SW 1271 (cell line): ENCODE measurements around the gene KCNJ11.

Experiments used
- DNase-seq, 2 experiments: peaks; one replicate each; lab custom pipeline; 2025; lab: John Stamatoyannopoulos, UW

Gene KCNJ11

DNA sequence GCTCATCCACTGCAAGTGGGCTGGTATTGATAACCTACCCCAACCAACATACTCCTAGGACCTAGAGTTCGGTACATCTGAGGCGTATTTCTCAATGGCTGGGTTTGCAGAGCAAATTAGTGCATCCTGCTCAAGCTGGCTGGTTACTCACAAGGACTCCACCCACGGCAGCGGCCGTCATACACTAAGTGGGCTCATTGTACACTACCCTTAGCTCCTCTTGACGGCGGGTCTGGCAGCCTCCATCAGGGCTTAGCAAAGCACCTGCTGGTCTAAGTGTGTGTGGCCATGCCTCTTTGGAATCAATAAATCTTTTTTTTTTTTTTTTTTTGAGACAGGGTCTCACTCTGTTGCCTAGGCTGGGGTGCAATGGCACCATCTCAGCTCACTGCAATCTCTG lies 20.2 kb upstream of the KCNJ11 start:
- no peak for DNase-seq

DNA sequence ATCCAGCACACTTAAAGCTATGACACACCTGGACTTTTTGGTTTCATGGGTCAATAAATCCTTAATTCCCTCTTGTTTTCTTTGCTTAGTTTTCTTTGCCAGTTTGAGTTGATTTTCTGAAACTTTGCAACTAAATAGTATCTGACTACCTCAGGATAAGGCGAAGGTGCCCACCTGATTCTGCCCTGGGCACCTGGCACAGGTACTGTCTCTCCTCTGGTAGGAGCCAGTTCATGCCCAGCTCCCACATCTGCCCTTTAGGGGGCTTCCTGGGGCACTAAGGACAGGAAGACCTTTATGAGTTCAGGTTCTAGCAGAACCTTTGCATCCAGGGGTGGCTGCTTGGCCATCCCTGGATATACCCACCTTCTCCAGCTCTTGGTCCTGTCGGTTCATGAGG lies 19.6 kb upstream of the KCNJ11 start:
- no peak for DNase-seq

DNA sequence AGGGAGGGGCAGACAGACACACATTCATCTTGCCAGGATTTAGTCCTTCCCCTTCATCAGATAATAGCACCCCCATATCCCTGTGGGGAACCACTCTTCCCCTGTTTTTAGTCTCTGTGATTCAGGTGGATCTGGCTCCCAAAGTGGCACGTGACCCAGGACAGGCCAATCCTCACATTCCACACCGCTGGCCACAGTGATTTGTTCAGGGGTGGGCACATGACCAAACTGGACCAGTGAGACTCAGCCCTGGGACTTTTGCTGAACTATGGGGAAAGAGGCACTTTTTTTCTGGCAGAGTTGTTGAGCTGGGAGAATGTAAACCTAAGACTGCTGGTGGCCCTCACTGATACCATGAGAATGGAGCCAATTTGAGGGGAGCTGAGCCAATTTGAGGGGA lies 19.1 kb upstream of the KCNJ11 start:
- no peak for DNase-seq

DNA sequence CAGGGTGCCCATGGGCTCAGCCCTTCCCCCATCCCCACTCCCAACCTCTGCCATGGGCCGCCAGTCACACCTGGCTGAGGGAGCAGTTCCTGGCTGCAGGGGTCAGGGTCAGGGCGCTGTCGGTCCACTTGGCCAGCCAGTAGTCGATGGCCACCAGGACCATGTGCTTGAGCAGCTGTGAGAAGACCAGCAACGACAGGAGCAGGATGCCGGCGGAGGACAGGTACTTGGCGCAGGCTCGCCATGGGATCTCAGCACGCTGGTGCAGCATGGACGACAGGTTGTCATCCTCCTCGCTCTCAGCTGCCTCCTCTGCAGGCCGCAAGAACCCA lies 18.3 kb upstream of the KCNJ11 start:
- DNase-seq = no peak

DNA sequence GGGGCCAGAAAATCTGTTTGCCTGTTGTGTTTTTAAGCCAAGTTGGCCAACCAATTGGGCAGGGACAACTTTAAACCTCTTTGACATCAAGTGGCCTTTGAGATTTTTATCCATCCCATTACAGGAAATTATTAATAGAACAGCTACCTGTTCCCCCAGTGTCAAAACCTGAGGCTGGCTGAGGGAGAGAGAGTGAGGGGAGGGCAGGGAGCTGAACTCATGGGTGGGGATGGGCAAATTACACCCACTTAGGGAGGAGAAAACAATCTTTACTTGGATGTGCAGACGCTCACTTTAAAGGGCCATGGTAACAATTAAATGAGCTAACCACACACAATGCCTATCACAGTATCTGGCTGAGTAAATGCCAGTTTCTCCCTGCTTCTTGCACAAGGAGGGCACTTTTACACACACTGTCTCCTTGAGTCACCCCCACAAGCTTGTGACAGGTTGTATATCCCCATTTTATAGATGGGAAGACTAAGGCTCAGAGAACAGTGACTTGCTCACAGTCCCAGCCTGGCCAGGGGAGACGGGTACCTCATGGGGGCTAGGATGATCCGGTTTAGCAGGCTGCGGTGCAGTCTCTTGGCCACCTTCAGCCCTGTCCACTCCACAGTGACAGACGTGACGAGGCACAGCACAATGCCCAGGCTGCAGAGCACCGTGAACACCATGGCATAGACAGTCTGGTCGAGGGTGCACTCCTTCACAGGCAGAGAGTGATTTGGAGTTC lies 17.8 kb upstream of the KCNJ11 start:
- no peak for DNase-seq

DNA sequence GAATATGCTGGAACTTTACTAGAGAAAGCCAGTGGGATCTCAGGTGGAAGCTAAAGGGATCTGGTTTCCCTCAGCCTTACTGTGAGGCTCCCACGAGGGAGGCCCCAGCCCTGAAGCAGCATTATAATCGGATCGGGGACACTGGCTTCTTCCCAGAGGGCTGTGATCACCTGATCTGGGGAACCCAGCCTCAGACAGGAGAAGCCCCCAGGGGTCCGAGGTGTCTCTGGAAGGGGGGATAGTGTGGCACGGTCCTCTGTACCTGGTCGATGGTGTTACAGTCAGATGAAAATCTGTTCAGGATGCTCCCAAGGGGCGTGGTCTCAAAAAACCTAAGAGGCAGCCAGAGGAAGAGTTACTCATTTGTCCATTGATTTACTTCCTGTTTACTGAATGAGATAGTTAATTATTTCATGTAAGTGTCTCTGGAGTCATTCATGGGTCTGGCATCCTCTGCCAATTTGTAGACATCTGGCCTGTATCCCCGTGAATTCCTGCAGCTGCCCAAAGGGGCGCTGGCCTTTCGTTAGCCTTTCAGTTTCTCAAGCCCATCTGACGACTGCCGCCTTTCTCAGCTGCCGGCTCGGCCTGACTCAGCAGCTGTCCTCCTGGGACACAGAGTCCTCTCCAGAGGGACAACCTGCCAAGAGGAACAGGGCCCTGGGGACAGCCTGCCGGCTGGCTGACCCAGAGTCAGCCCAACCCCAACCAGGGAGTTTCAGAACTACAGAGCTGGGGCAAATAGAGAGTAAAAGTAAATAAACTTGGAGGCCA lies 17.0 kb upstream of the KCNJ11 start:
- DNase-seq = peak in 1 of 2 experiments; percentile 16

DNA sequence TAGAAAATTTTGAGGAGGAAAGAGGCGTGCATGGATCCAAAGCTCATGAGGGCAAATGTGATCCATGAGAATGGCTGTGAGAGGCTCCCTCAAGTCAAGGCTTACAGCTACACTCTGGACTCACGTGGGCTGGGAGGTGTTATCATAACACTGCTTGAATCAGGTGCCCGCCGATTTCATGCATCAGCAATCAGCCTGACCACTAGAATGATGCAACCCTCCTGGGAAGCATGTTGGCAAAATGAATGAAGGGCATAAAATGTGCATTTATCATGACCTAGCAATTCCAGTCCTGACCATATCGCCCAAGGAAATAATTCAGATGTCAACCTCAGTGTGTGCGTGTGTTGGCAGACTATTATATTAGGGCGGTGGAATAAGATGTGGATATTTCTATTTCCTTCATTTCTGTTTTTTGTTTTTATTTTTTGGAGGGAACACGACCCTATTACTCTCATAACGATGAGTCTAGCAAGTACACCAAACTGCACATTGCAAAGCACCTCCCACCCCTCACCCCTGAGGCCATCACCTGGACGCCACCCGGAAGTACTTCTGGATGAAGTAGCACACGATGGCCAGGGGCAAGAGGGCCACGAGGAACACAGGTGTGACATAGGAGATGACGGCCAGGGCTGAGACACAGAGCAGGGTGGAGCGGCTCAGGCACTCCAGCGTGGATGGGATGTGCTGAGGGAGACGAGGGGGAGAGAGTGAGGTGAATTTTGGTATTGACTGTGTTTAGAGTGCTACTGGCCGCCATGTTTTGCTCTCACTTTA lies 15.7 kb upstream of the KCNJ11 start:
- no peak for DNase-seq

DNA sequence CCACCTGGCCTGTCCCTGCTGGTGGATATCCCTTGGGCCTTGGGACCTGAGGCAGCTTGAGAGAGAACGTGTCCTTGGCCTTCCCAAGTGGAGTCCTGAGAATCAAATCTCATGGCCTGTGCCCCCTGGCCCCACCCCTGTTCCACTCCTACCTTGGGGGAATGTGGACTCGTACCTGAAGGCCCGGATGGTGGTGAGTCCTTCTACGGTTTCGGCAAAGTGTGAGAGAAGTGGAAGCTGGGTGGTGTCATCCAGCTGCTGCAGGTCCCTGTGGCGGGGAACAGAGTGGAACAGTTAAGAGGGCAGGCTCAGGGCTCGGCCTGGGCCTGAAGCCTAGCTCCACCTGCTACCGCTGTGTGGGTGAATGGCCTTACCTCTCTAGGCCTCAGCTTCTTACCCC lies 14.0 kb upstream of the KCNJ11 start:
- DNase-seq = no peak

DNA sequence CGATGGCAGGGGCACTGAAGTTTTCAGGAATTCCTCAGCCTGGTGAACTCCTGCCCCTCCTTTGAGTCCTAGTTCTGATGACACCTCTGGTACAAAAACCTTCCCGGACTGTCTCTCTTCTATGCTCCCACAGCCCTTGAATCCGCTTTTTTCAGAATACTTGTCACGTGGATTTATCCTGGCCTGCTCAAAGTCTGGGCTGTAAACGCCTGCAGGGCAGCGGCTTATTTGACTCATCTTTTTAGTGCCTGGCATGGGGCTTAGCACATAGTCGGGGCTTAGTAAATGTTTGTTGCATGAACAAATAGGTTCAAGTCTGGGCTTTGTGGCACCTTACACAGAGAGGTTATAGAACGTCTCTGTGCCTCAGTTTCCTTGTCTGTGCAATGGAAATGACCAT lies 13.4 kb upstream of the KCNJ11 start:
- DNase-seq = no peak

DNA sequence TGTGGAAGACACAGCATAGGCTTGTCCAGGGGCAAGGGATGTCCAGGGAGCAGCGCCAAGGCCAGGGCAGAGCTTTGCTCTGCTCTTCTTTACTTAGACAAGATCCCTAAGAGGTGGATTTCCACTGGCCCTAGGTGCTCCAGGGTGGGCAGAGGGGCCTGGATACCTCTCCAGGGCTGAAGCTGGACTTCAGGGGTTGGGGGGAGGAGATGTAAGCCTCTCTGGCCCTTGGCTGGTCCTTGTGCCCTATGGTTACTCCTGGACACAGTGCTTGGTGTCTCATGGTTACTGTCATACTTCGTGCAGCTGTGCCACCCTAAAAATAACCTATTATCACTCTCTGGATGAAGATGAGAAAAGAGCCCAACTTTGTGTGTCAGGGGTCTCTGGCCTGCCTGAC lies 12.9 kb upstream of the KCNJ11 start:
- no peak for DNase-seq

DNA sequence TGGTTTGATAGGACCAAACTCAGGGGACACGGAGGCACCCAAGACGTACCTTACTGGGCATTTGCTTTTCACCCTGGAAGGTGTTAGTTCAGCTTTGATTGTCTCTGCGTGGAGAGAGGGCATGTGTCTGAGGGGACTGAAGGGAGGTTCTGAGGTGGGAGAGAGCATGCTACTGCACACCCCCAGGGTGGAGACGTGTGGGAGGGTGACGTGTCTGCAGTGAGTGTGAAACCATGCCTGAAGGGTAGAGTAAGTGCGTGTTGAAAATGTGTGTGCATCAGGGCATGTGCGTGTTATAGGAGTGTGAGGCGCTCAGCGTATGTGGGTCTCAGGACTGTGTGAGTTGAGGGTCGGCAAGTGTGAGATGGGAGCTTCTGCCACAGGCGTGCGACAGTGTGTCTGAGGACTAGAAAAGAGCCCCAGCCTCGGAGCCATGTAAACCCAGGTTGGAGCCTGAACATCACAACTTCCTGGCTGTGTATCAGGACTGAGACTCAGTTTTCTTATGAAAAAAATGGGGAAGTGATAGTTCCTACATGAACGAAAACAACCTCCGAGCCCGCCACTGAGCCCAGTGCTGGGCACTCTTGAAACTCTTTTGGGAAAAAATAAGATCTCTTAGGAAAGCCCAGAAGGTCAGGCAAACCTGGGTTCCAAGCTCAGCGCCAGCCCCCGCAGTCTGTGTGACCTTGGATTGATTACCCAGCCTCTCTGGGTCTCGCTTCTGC lies 11.8 kb upstream of the KCNJ11 start:
- DNase-seq = no peak

DNA sequence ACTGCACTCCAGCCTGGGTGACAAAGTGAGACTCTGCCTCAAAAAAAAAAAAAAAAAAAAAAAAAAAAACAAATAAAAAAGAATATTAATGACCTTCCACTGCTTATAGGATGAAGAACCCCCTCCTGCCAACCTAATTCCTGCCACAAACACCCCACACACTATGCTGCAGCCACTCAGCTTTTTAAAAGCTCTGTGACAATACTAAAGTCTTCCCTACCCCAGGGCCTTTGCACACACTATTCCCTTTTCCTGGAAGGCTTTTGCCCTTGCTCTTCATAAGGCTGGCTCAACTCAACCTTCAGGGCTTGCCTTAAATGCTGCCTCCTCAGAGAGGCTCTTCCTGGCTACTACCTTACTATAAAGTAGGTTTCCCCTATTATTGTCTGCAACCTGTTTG lies 10.8 kb upstream of the KCNJ11 start:
- no peak for DNase-seq

DNA sequence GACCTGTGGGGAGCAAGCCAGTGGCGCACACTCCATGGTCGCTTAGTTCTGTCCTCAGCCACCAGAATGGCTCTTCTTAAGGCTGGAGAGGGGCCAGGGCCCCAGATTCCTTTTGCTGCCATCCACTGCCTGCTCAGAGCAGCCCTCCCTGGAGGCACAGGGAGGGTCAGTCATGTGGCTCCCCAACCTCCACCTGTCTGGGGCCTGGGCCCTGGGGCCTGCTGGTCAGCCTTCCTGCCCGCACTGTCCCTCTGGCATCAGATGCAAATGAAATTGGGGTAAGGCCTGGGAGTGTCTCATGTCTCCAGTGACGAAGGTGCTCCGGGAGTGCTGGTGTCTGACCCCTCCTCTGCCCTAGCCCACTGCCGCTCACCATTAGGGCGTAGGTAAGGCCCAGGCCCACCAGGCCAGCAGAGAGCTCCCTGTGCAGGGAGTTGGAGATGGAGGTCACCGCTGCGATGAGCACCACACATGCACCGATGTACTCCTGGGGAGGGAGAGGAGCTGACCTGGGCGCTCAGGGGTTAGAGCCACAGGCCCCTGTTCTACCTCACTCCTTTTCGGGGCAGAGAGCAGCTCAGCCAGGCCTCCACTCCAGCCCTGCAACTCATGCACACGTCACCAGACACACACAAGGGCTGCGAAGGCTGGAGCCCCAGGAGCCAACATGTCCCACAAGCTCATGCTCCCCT lies 9.0 kb upstream of the KCNJ11 start:
- DNase-seq = no peak

DNA sequence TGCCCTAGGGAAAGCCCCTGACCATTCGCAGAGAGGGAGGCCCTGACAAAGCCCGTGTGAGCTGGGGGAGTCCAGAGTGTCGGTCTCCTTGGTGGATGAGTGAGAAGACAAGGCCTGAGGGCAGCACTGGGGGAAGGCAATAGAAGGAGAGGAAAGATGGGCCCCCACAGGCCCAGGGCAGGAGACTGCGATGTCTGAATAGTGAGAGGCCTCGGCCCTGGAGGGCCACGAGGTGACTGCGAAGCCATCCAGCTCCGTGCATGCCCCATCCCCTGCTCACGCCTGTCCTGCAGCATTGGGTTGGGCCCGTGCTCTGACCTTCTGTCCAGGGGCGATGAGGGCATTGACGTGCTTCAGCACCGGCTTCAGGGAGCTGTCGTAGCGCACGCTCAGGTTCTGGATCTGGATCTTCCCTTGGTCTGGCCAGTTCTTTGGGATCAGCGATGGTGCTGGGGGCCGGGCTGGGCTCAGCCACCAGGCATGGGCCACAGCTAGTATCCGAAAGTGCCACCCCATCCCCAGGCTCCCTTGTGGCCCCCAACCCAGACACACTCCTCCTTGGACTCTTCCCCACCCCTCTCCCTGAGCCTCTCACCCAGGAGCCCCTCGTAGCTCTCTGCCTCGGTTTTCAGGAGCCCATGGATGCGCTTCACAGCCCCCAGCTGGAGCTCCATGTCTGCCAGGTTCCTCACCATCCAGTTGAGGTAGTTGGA lies 8.3 kb upstream of the KCNJ11 start:
- no peak for DNase-seq

DNA sequence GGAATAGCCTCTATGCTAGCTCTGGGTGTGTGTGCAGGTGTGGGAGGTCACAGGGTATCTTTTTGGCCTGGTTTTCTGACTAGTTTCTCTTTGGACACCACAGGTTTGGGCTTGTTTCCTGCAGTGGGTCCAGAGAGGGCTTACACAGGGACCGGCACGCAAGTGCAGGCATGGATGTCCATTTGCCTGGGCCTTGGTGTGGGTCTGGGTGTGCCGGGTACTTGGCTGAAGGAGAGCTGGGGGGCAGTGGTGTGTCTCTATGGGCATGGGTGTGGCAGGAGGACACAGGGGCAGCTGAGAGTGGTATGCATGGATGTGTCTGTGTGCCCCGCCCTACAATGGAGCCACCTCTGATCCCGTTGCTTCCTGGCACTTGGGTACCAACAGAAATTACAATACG lies 7.5 kb upstream of the KCNJ11 start:
- no peak for DNase-seq

DNA sequence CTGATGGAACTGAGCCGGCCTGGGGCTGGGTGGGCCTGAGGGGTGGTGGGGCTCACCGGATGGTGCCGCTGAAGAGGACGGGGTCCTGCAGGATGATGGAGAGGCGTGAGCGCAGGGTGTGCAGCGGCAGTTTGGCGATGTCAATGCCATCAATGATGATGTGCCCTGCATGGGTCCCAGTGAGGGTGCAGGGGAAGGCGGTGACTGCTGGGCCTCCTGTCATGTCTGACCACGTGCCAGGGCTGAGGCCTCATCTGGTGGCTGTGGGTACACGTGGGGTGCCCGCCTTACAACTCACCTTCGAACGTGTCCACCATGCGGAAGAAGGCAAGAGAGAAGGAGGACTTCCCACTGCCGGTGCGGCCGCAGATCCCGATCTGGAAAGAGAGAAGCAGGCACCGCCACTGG lies 7.1 kb upstream of the KCNJ11 start:
- DNase-seq = no peak

DNA sequence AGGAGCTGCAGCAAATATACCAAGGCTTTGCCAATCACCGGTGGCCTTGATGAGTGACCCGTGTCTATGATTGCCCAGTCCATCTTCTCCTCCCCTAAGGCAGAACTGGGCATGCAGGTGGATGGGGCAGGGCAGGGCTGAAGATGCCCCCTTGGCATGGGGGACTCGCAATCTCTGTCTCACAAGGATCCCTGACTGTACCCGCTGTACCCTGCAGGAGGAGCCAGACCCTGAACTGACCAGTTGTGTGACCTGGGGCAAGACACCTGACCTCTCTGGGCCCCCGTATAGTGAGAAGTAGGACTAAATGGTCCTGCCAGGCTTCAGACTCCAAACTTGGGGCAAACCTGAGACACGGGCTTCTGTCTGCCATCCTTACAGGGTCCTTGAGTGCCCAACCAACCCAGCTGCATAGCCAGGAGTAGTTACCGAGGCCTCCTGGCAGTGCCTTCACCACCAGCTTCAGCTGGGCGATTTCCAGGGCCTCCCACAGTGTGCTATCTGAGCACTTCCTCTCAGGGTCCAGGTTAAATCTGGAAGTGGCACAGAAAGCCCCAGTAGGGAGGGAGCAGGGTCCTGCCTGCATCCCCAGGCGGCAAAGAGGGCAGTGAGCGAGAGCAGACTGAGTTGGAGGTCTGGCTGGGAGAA lies 6.4 kb upstream of the KCNJ11 start:
- DNase-seq = no peak

DNA sequence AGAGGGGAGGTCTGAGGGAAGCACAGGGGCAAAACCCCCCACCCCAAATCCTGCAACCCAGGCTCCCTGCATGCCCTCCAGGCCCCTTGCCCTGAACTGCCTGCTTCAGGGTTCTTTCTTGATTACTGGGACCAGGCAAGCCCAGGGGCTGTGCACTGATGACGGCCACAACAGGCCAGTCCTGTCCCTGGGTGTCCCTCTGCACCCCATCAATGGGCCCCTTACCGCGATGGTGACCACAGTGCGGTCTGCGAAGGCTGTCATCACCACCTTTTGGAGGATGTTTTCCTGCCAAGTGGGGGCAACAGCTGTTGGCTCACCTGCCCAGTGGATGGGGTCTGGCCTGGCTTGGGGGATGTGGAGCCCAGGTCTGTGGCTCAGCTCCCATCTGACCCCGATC lies 5.0 kb upstream of the KCNJ11 start:
- no peak for DNase-seq

DNA sequence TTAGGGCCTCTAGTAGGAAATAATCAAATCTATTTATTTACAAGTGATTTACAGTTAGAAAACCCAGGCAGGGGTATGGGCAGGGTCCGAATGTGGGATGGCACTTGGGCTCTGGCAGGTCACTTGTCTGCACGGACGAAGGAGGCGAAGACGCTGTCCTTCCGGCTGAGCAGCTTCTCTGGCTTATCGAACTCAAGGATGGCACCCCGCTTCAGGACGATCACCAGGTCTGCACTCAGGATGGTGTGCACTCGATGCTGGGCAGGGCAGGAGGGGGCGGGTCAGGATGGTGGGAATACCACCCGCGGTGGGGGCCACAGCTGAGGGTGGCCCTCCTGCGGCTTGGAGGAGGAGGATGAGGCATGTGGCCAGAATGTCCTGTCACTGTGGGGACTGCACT lies 4.4 kb upstream of the KCNJ11 start:
- no peak for DNase-seq

DNA sequence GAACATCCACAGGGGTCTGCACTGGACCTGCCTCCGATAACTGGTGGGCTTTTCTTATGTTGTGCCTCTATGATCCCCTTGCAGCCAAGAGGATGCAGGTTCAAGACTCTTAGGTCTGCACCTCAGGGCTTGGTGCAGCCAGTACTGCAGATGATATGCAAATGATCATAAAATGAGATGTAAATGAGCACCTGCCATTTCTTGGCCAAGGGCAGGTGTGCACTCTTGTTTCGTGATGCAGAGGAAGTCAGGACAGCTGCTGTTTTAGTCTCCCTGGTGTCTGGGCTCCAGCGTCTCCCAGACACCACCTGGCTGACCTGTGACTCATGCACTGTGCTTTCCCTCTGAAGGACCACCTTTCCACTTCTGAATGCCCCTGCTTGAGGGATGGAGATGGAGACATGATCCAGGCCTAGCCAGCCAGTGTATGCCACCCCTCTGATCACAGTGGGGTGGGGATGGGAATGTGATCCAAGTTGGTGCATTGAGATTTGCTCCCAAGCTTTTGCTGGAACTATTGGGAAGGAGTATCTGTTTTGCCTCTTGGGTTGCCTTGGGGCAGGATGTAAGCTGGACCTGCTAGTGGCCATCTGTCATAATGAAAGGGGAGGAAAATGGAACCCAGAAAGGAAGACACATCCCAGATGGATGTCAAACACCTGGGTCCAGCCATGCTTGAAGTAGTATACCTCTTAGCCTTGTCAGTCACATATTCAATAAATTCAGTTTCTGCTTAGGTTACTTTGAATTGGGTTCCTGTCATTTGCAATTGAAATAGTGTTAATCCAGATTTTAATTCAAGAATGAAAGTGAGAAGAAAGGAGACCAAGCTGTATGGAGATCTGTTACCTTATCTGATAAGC lies 3.3 kb upstream of the KCNJ11 start:
- DNase-seq = no peak
